H1 (cell line): ENCODE measurements around the gene SULT2B1. TPM values are rescaled to one million over a fixed set of nuclear protein-coding genes. Genes with fewer than 3 reads are reported as not detected.

Experiments
- CTCF ChIA-PET: fragments of 300-600 bp; sonication (Branson Sonifier 250); formaldehyde crosslinking; loops from one replicate; lab custom pipeline; 2021; ENCODE audit not compliant: partially characterized antibody; lab: Charles Lee
- POLR2A ChIA-PET: fragments of 300-600 bp; sonication (Branson Sonifier 250); formaldehyde crosslinking; loops from one replicate; lab custom pipeline; 2021; ENCODE audit warnings: inconsistent platforms; ENCODE audit not compliant: partially characterized antibody; lab: Charles Lee
- DNase-seq, 2 experiments: peaks; one replicate each; pipeline versions ENCODE4 v3.0.0 to v3.0.0-alpha.2; 2010 to 2022; ENCODE audit warnings: low spot score in 2 of 2, low read depth in 1 of 2, mixed read lengths in 1 of 2
- FAIRE-seq: peaks from 2 replicates; lab custom pipeline; 2011; peaks lifted over from hg19 to GRCh38; lab: Jason Lieb, UNC
- H2AFZ ChIP-seq: 2 replicates; pipeline ENCODE4 v1.8.1; 2012; ENCODE audit warnings: low read length, inconsistent platforms
- H2AK5ac ChIP-seq: 2 replicates; pipeline ENCODE4 v1.6.1; 2013; ENCODE audit warnings: low read depth, low read length
- H2BK120ac ChIP-seq: replicated peaks from 2 replicates; pipeline ENCODE3; 2013; ENCODE audit warnings: low read depth, low read length, inconsistent platforms
- H2BK12ac ChIP-seq: 2 replicates; pipeline ENCODE4 v1.6.1; 2013; ENCODE audit warnings: low read depth, low read length
- H2BK15ac ChIP-seq: 2 replicates; pipeline ENCODE4 v1.6.1; 2013; ENCODE audit warnings: low read length
- H2BK20ac ChIP-seq: 2 replicates; pipeline ENCODE4 v1.6.1; 2013; ENCODE audit warnings: low read length
- H2BK5ac ChIP-seq: 2 replicates; pipeline ENCODE4 v1.6.1; 2013; ENCODE audit warnings: low read depth, low read length
- H3K14ac ChIP-seq: 2 replicates; pipeline ENCODE4 v1.6.1; 2013; ENCODE audit warnings: inconsistent platforms; ENCODE audit not compliant: insufficient read length
- H3K18ac ChIP-seq: 2 replicates; pipeline ENCODE4 v1.6.1; 2013; ENCODE audit warnings: low read length; ENCODE audit errors: extremely low read depth
- H3K23ac ChIP-seq: 2 replicates; pipeline ENCODE4 v1.6.1; 2013; ENCODE audit warnings: inconsistent platforms; ENCODE audit not compliant: insufficient read length
- H3K23me2 ChIP-seq: 2 replicates; pipeline ENCODE4 v1.6.1; 2013; ENCODE audit warnings: low read depth, low read length
- H3K27ac ChIP-seq: 2 replicates; pipeline ENCODE4 v1.6.1; 2011; ENCODE audit warnings: low read depth, low read length, inconsistent platforms
- H3K27me3 ChIP-seq, 4 experiments: replicated peaks in 1 of 4; 1 replicate in 1 of 4; 2 replicates in 3 of 4; pipeline versions ENCODE4 v1.6.1 to v1.8.1; 2011 to 2013; ENCODE audit warnings: low read length in 3 of 4, mild to moderate bottlenecking in 3 of 4, inconsistent platforms in 2 of 4, mixed read lengths in 2 of 4, moderate library complexity in 1 of 4; ENCODE audit not compliant: control insufficient read depth in 3 of 4, insufficient read depth in 3 of 4; ENCODE audit errors: extremely low read depth in 1 of 4
- H3K36me3 ChIP-seq, 4 experiments: 2 replicates each; pipeline versions ENCODE4 v1.6.1 to v1.8.1; 2011 to 2013; ENCODE audit warnings: mild to moderate bottlenecking in 4 of 4, low read length in 3 of 4, moderate library complexity in 2 of 4, control low read depth in 1 of 4, inconsistent platforms in 1 of 4; ENCODE audit not compliant: insufficient read depth in 4 of 4, control insufficient read depth in 2 of 4
- H3K4ac ChIP-seq: replicated peaks from 2 replicates; pipeline ENCODE3; 2013; ENCODE audit warnings: low read length, low read depth, mixed read lengths, inconsistent platforms; ENCODE audit not compliant: insufficient read length
- H3K4me1 ChIP-seq, 4 experiments: replicated peaks in 1 of 4; 1 replicate in 1 of 4; 2 replicates in 3 of 4; pipeline versions ENCODE4 v1.6.1 to v1.8.1; 2011 to 2013; ENCODE audit warnings: low read length in 3 of 4, inconsistent platforms in 2 of 4, mixed read lengths in 1 of 4; ENCODE audit not compliant: insufficient read depth in 4 of 4, control insufficient read depth in 3 of 4
- H3K4me2 ChIP-seq, 2 experiments: 2 replicates each; pipeline versions ENCODE4 v1.6.1 to v1.8.1; 2011 to 2013; ENCODE audit warnings: low read depth in 2 of 2, low read length in 2 of 2, control low read depth in 1 of 2, inconsistent platforms in 1 of 2, mild to moderate bottlenecking in 1 of 2; ENCODE audit not compliant: insufficient read depth in 1 of 2
- H3K4me3 ChIP-seq, 4 experiments: fragments of 200-600, 300-600 bp in 1 of 4; sonication (generic), shearing (Covaris generic), sonication (Bioruptor Twin) in 1 of 4; 2 replicates each; pipeline versions ENCODE4 v1.5.1 to v1.8.1; 2011 to 2016; ENCODE audit warnings: low read length in 4 of 4, low read depth in 3 of 4, control low read depth in 2 of 4, inconsistent platforms in 2 of 4, mild to moderate bottlenecking in 2 of 4, mixed read lengths in 1 of 4, moderate library complexity in 1 of 4; ENCODE audit not compliant: insufficient read depth in 2 of 4; ENCODE audit errors: extremely low read depth in 1 of 4
- H3K56ac ChIP-seq: replicated peaks from 2 replicates; pipeline ENCODE3; 2013; ENCODE audit warnings: low read depth, mild to moderate bottlenecking, mixed read lengths, low read length, inconsistent platforms; ENCODE audit not compliant: insufficient read length
- H3K79me1 ChIP-seq: 2 replicates; pipeline ENCODE4 v1.6.1; 2013; ENCODE audit warnings: low read depth, low read length, control low read depth
- H3K79me2 ChIP-seq, 2 experiments: 2 replicates each; pipeline versions ENCODE4 v1.6.1 to v1.8.1; 2012 to 2013; ENCODE audit warnings: low read length in 2 of 2, mild to moderate bottlenecking in 2 of 2, inconsistent platforms in 1 of 2; ENCODE audit not compliant: insufficient read depth in 2 of 2, control insufficient read depth in 1 of 2
- H3K9ac ChIP-seq, 4 experiments: replicated peaks in 1 of 4; 1 replicate in 1 of 4; 2 replicates in 3 of 4; pipeline versions ENCODE4 v1.6.1 to v1.8.1; 2011 to 2013; ENCODE audit warnings: low read depth in 3 of 4, low read length in 3 of 4, control low read depth in 2 of 4, mild to moderate bottlenecking in 2 of 4, moderate library complexity in 2 of 4, inconsistent platforms in 1 of 4; ENCODE audit errors: extremely low read depth in 1 of 4
- H3K9me3 ChIP-seq, 2 experiments: 2 replicates each; pipeline versions ENCODE4 v1.6.1 to v1.8.1; 2012 to 2013; ENCODE audit warnings: mild to moderate bottlenecking in 2 of 2, moderate library complexity in 2 of 2, control low read depth in 1 of 2, inconsistent platforms in 1 of 2, low read depth in 1 of 2, low read length in 1 of 2, mixed read lengths in 1 of 2; ENCODE audit not compliant: insufficient read depth in 2 of 2
- H4K20me1 ChIP-seq, 2 experiments: replicated peaks in 1 of 2; 2 replicates each; pipeline versions ENCODE3 to v1.8.1; 2011 to 2013; ENCODE audit warnings: inconsistent platforms in 2 of 2, low read length in 2 of 2, mild to moderate bottlenecking in 1 of 2; ENCODE audit not compliant: insufficient read depth in 2 of 2, control insufficient read depth in 1 of 2
- H4K5ac ChIP-seq: 2 replicates; pipeline ENCODE4 v1.6.1; 2013; ENCODE audit warnings: low read length, low read depth, mixed read lengths, inconsistent platforms; ENCODE audit not compliant: insufficient read length
- H4K8ac ChIP-seq: 2 replicates; pipeline ENCODE4 v1.8.0; 2013; ENCODE audit warnings: mild to moderate bottlenecking, moderate library complexity, low read length, inconsistent platforms; ENCODE audit not compliant: insufficient read depth; ENCODE audit errors: extremely low read depth
- H4K91ac ChIP-seq: replicated peaks from 2 replicates; pipeline ENCODE3; 2013; ENCODE audit warnings: low read length, mixed read lengths, inconsistent platforms; ENCODE audit not compliant: insufficient read length
- CEBPB ChIP-seq: IDR thresholded peaks from 2 replicates; pipeline ENCODE4 v1.6.1; 2012; ENCODE audit warnings: low read depth, low read length
- CTBP2 ChIP-seq: IDR thresholded peaks from 2 replicates; pipeline ENCODE4 v1.7.0; 2011; ENCODE audit warnings: borderline replicate concordance, mild to moderate bottlenecking, moderate library complexity, mixed read lengths, low read length; ENCODE audit not compliant: insufficient read depth, insufficient read length
- EP300 ChIP-seq, 2 experiments: IDR thresholded peaks; 1 replicate in 1 of 2; 2 replicates in 1 of 2; pipeline ENCODE4 v1.6.1; 2011 to 2012; ENCODE audit warnings: low read depth in 2 of 2, low read length in 2 of 2, mild to moderate bottlenecking in 2 of 2, borderline replicate concordance in 1 of 2, inconsistent platforms in 1 of 2, moderate library complexity in 1 of 2
- HDAC2 ChIP-seq, 2 experiments: fragments of 300-600 bp in 1 of 2; sonication (generic) in 1 of 2; IDR thresholded peaks; 2 replicates each; pipeline ENCODE4 v1.6.1; 2011 to 2012; ENCODE audit warnings: low read depth in 2 of 2, low read length in 2 of 2, mild to moderate bottlenecking in 2 of 2, moderate library complexity in 2 of 2, borderline replicate concordance in 1 of 2, inconsistent platforms in 1 of 2
- JUN ChIP-seq: IDR thresholded peaks from 2 replicates; pipeline ENCODE4 v1.6.1; 2011; ENCODE audit warnings: low read depth, mild to moderate bottlenecking, improper control_type of control experiment, low read length
- KDM4A ChIP-seq: IDR thresholded peaks from one replicate; pipeline ENCODE4 v1.7.1; 2012; ENCODE audit warnings: low read depth, mild to moderate bottlenecking, moderate library complexity, low read length, inconsistent platforms; ENCODE audit not compliant: severe bottlenecking
- SIN3A ChIP-seq, 2 experiments: IDR thresholded peaks in 1 of 2; conservative IDR thresholded peaks in 1 of 2; 2 replicates each; pipeline ENCODE4 v1.6.1; 2011 to 2012; ENCODE audit warnings: low read length in 2 of 2, improper control_type of control experiment in 1 of 2, low read depth in 1 of 2, mild to moderate bottlenecking in 1 of 2
- SIRT6 ChIP-seq: IDR thresholded peaks from one replicate; pipeline ENCODE4 v1.7.1; 2012; ENCODE audit warnings: low read length, inconsistent platforms
- SP1 ChIP-seq: IDR thresholded peaks from 2 replicates; pipeline ENCODE4 v1.6.1; 2011; ENCODE audit warnings: low read depth, low read length
- TAF1 ChIP-seq: IDR thresholded peaks from 2 replicates; pipeline ENCODE4 v1.6.1; 2011; ENCODE audit warnings: mild to moderate bottlenecking, low read depth, low read length
- TEAD4 ChIP-seq: IDR thresholded peaks from 2 replicates; pipeline ENCODE4 v1.6.1; 2012; ENCODE audit warnings: low read depth, low read length, inconsistent platforms, mixed read lengths
- whole genome bisulfite sequencing, 2 experiments: shearing (Covaris generic) in 1 of 2; methylation state at CpG; one replicate each; pipeline versions ENCODE4 v1.1.6 to v1.1.7; 2013 to 2015; ENCODE audit warnings: low lambda C conversion rate in 2 of 2, mixed read lengths in 2 of 2, inconsistent platforms in 1 of 2, low coverage in 1 of 2, missing lambda C conversion rate in 1 of 2; ENCODE audit not compliant: insufficient replicate concordance in 2 of 2, insufficient coverage in 1 of 2, insufficient read length in 1 of 2; ENCODE audit errors: extremely low coverage in 1 of 2, missing lambda C conversion rate in 1 of 2; 5-methylcytosine and 5-hydroxymethylcytosine counted together
- polyA plus RNA-seq, 7 experiments: library from polyadenylated mRNA; depleted of rRNA in 3 of 7; stranded (reverse) in 5 of 7; unstranded in 2 of 7; fragments of >200 nt in 5 of 7; fragments of 200-250 nt in 2 of 7; gene quantifications; 1 replicate in 5 of 7; 2 replicates in 1 of 7; 4 replicates in 1 of 7; pipeline versions ENCODE4 v1.2.1 to v1.2.3, GENCODE V29; 2011 to 2013; ENCODE audit warnings: missing spikeins in 2 of 7, mixed read lengths in 2 of 7
- total RNA-seq: library from RNA; stranded (reverse); fragmentation: NEBNext Ultra II Directional; extraction: Animal tissue kit (Norgen Biotek cat#: 25700); gene quantifications from 2 replicates; pipeline ENCODE4 v1.2.1, GENCODE V29; 2021

SULT2B1 gene
- total and polyA plus RNA-seq, 2 of the 8 experiments (the other 6 are each of a cell fraction or from before 2014, with no cell fraction given), result 1.5 to 2.6 TPM

DNA sequence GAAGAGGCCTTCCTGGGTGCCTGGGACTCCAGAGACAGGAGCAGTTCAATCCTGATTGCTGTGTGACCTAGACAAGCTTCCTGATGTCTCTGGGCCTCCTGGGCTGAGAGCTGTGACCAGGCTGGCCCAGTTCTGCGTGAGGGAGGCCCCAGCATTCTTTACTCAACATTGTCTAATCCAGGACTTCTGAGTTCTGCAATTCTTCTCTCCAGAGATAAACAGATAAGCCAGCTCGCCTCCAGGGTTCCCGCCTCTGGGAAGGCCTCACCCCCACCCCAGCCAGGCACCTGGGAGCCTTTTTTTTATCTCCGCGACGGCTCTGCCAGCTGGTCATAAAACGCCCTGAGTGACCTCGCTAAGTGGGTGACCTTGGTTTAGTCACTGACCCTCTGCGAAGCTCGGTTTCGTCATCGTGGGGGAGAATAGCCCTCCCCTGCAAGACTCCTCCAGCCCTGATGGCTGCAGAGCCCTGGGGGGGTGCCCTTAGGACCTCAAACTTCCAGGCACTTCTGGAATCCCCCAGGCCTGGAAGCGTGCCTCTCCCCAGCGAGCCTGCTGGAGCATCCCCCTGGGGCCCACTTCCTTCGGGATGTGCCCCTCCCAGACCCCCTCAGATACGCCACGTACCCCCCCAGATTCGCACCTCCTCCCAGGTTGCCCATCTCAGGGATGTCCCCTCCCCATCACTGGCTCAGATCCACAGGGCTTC lies 1.9 kb downstream of the SULT2B1 start:
- Histone ChIP-seq H2BK15ac (no peak overlapping the region), H2AK5ac (no peak overlapping the region), H4K8ac (peak overlapping the region; percentile 93), H3K23me2 (no peaks in the 10 kb centered on the region), H3K79me1 (no peaks in the 10 kb centered on the region), H4K91ac (peak overlapping the region; percentile 98), H3K27me3 (no peaks in the 10 kb centered on the region; a peak in 1 of 7 replicates), H3K56ac (peak overlapping the region; percentile 59), H3K79me2 (no peaks in the 10 kb centered on the region), H3K4me1 (peaks cover 0 to 24% (median 12%) of the 10 kb centered on the region in 4 experiments; a peak in 6 of 7 replicates), H3K9me3 (no peaks in the 10 kb centered on the region), H3K4me2 (peak overlapping the region; percentile 12 to 64), H3K18ac (peak overlapping the region; percentile 87), H3K4me3 (peak overlapping the region in 2 of 4 experiments; percentile 5 to 44; a peak in 3 of 8 replicates), H3K23ac (no peak overlapping the region), H4K5ac (peak overlapping the region; percentile 93), H2BK12ac (peak overlapping the region; percentile 95), H3K36me3 (no peaks in the 10 kb centered on the region), H4K20me1 (no peaks in the 10 kb centered on the region), H2AFZ (no peak overlapping the region), H2BK20ac (peak overlapping the region; percentile 61; the same call in 1 of the 2 replicates), H2BK120ac (peak overlapping the region; percentile 83), H3K14ac (no peak overlapping the region), H3K4ac (peak overlapping the region; percentile 78), H3K9ac (peak overlapping the region in 2 of 4 experiments; percentile 28 to 38; a peak in 4 of 7 replicates), H2BK5ac (peak overlapping the region; percentile 87; the same call in 1 of the 2 replicates), H3K27ac (peak overlapping the region; percentile 41; the same call in 1 of the 2 replicates)
- DNase-seq (no peak), FAIRE-seq (no peak)
- POLR2A ChIA-PET, result interaction anchor here (0.6 to 2.4 kb wide), 14 partner anchors 11 to 548 kb away, joined by 3 to 8 read pairs (median 3); no protein-coding TSS in a partner anchor
- WGBS, 2 experiments, result 22% methylated on average over 17 of the region's 18 CpGs; no CpG with 5 or more reads in 1 of the 2 experiments
- CTCF ChIA-PET, result interaction anchor here (0.5 to 11.7 kb wide), 12 partner anchors 9 to 725 kb away, joined by 3 to 132 read pairs (median 4); no protein-coding TSS in a partner anchor
- TF ChIP-seq JUN (no peak), HDAC2 (IDR thresholded peaks at IDR 0.05; ENCODE audit: borderline replicate concordance in 1 of 2, low read depth in 2 of 2, low read length in 2 of 2) (no peak), CEBPB (0 out of 2 replicates have a peak, but pooled peaks have one; percentile 30), EP300 (IDR thresholded peaks at IDR 0.05; ENCODE audit: borderline replicate concordance in 1 of 2, low read depth in 2 of 2, low read length in 2 of 2) (no peak), TEAD4 (no peak), SIN3A (conservative IDR thresholded peaks at IDR 0.05 in 1 of 2, IDR thresholded peaks at IDR 0.05 in 1 of 2; ENCODE audit: low read depth in 1 of 2, low read length in 2 of 2) (no peak), SP1 (no peak), SIRT6 (no peak), CTBP2 (no peak), TAF1 (no peak), KDM4A (no peak)
